GM18868 (cell line): ENCODE results near the gene IFT122.
A peak's percentile ranks its signal among the peaks of the same experiment; 100 is the strongest.
"Not testable (repeated sequence)": the region's sequence is repeated elsewhere in the genome, so short reads cannot be mapped to it uniquely, and the experiment has no call there.

Experiments used
- ATAC-seq: cut with Tn5 transposase; IDR thresholded peaks from one replicate; pipeline ENCODE4 v1.9.1; 2021; ENCODE audit warnings: mild to moderate bottlenecking, moderate library complexity; ENCODE audit not compliant: unreplicated experiment

Gene IFT122

GRCh38 chr3:129514563-129514962, 74.5 kb downstream of the IFT122 start:
- no peak for ATAC-seq

- not testable (repeated sequence) for ATAC-seq
These were observed 75.2 kb downstream of the IFT122 start for GRCh38 chr3:129515108-129515820.

- ATAC-seq = not testable (repeated sequence)
These were observed 75.9 kb downstream of the IFT122 start for GRCh38 chr3:129515821-129516432.

- no peak for ATAC-seq
These were observed 77.5 kb downstream of the IFT122 start for GRCh38 chr3:129517516-129517915.

GRCh38 chr3:129518038-129518561, 78.1 kb downstream of the IFT122 start:
- ATAC-seq = no peak

- ATAC-seq = no peak
These were observed 78.6 kb downstream of the IFT122 start for GRCh38 chr3:129518581-129518980.

- no peak for ATAC-seq
These were observed 79.4 kb downstream of the IFT122 start for GRCh38 chr3:129519449-129519848.

- no peak for ATAC-seq
These were observed 80.1 kb downstream of the IFT122 start for GRCh38 chr3:129519896-129520715.

- ATAC-seq = no peak
These were observed 80.9 kb downstream of the IFT122 start for GRCh38 chr3:129520960-129521359.

GRCh38 chr3:129521611-129522010, 81.6 kb downstream of the IFT122 start:
- no peak for ATAC-seq

GRCh38 chr3:129522953-129523352, 82.9 kb downstream of the IFT122 start:
- ATAC-seq = no peak

- ATAC-seq = no peak
These were observed 84.1 kb downstream of the IFT122 start for GRCh38 chr3:129524081-129524480.

GRCh38 chr3:129525341-129525968, 85.4 kb downstream of the IFT122 start:
- ATAC-seq = no peak

GRCh38 chr3:129526121-129526900, 86.3 kb downstream of the IFT122 start:
- ATAC-seq = peak; percentile 98

- ATAC-seq = no peak
These were observed 87.2 kb downstream of the IFT122 start for GRCh38 chr3:129527262-129527661.

- no peak for ATAC-seq
These were observed 88.6 kb downstream of the IFT122 start, which contains the start of gene RHO for GRCh38 chr3:129528589-129529100. RHO (plus strand) TSS chr3:129528639; CDS start chr3:129528734, 95 bp downstream.

- ATAC-seq = no peak
These were observed 89.6 kb downstream of the IFT122 start for GRCh38 chr3:129529436-129530210.

- no peak for ATAC-seq
These were observed 90.3 kb downstream of the IFT122 start for GRCh38 chr3:129530251-129530791.

- no peak for ATAC-seq
These were observed 90.8 kb downstream of the IFT122 start for GRCh38 chr3:129530821-129531220.
